ENCODE results near the gene DYNC2H1. TPM values are rescaled to one million over a fixed set of nuclear protein-coding genes. Genes with fewer than 3 reads are reported as not detected.

Gene DYNC2H1
- total RNA-seq, 1 donor = 3.3 TPM

- Histone ChIP-seq H3K9me3 (ENCODE audit: low read depth, low read length) (no peaks in the 10 kb centered on the region), H3K4me3 (ENCODE audit: low read length) (no peak overlapping the region), H3K4me1 (ENCODE audit: insufficient read depth, low read length) (no peaks in the 10 kb centered on the region), H3K27me3 (ENCODE audit: insufficient read depth, low read length) (no peaks in the 10 kb centered on the region)
Measured at GRCh38 chr11:103480421-103480820, 371.2 kb downstream of the DYNC2H1 start.

- Histone ChIP-seq H3K27me3 (ENCODE audit: insufficient read depth, low read length) (no peaks in the 10 kb centered on the region), H3K4me3 (ENCODE audit: low read length) (no peak overlapping the region), H3K9me3 (ENCODE audit: low read depth, low read length) (no peaks in the 10 kb centered on the region), H3K4me1 (ENCODE audit: insufficient read depth, low read length) (no peaks in the 10 kb centered on the region)
Measured at GRCh38 chr11:103483996-103484395, 374.8 kb downstream of the DYNC2H1 start.

GRCh38 chr11:103484545-103484944 is 375.3 kb downstream of the DYNC2H1 start:
- Histone ChIP-seq H3K27me3 (ENCODE audit: insufficient read depth, low read length) (no peaks in the 10 kb centered on the region), H3K4me3 (ENCODE audit: low read length) (no peak overlapping the region), H3K4me1 (ENCODE audit: insufficient read depth, low read length) (no peaks in the 10 kb centered on the region), H3K9me3 (ENCODE audit: low read depth, low read length) (no peaks in the 10 kb centered on the region)

DNA sequence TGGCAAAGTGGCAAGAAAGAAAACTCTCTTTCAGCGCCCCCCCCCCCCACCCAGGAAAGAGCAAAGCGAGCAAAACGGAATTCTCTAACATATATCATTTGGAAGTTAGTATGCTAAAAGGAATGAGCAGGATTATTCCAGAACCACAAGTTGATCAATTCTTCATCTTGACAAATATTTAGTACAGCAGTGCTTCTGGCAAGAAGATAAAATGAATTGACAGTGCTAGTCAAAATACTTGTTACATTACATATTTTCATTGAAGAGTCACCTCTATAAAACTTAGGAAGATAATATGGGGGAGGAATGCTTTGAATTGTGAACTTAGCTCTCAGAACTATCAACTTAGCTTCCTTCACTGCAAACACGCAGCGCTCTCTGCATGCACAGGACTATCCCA is 377.4 kb downstream of the DYNC2H1 start:
- Histone ChIP-seq H3K27me3 (ENCODE audit: insufficient read depth, low read length) (no peaks in the 10 kb centered on the region), H3K4me3 (ENCODE audit: low read length) (no peak overlapping the region), H3K9me3 (ENCODE audit: low read depth, low read length) (no peaks in the 10 kb centered on the region), H3K4me1 (ENCODE audit: insufficient read depth, low read length) (no peaks in the 10 kb centered on the region)

- Histone ChIP-seq H3K27me3 (ENCODE audit: insufficient read depth, low read length) (no peaks in the 10 kb centered on the region), H3K4me1 (ENCODE audit: insufficient read depth, low read length) (no peaks in the 10 kb centered on the region), H3K4me3 (ENCODE audit: low read length) (no peak overlapping the region), H3K9me3 (ENCODE audit: low read depth, low read length) (no peaks in the 10 kb centered on the region)
Measured at GRCh38 chr11:103487113-103487512, 377.9 kb downstream of the DYNC2H1 start.

DNA sequence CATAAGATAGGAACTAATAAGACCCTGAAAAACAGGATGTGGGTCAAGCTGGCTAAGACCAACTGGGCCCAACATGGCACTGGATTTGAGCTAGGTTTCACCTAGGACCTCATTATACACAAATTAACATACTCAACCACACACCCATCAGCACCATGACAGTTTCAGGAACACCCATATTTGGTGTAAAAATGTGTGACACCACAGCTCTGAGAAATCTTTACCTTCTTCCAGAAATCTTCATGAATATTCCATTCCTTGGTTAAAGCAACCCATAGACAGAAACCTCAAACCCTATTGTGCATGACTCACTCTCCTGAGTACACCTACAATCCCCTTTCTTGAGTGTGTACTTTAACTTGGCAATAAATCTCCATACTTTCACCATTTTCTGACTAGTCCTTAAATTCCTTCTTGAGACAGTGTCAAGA is 378.8 kb downstream of the DYNC2H1 start:
- Histone ChIP-seq H3K27me3 (ENCODE audit: insufficient read depth, low read length) (no peaks in the 10 kb centered on the region), H3K4me3 (ENCODE audit: low read length) (no peak overlapping the region), H3K4me1 (ENCODE audit: insufficient read depth, low read length) (no peaks in the 10 kb centered on the region), H3K9me3 (ENCODE audit: low read depth, low read length) (no peaks in the 10 kb centered on the region)

DNA sequence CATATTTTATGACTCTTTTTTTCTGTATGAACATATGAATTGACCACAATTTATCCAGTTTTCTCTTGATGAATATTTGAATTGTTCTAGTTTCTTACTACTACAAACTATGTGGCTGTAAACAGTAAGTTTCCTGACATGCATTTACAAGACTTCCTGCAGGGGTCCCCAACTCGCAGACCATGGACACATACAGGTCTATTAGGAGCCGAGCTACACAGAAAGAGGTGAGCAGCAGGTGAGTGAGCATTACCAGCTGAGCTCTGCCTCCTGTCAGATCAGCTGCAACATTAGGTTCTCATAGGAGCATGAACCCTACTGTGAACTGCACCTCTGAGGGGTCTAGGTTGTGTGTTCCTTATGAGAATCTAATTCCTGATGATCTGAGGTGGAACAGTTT is 379.4 kb downstream of the DYNC2H1 start:
- Histone ChIP-seq H3K4me3 (ENCODE audit: low read length) (no peak overlapping the region), H3K27me3 (ENCODE audit: insufficient read depth, low read length) (no peaks in the 10 kb centered on the region), H3K4me1 (ENCODE audit: insufficient read depth, low read length) (no peaks in the 10 kb centered on the region), H3K9me3 (ENCODE audit: low read depth, low read length) (no peaks in the 10 kb centered on the region)

GRCh38 chr11:103491777-103492176 is 382.6 kb downstream of the DYNC2H1 start:
- Histone ChIP-seq H3K4me3 (ENCODE audit: low read length) (no peak overlapping the region), H3K9me3 (ENCODE audit: low read depth, low read length) (no peaks in the 10 kb centered on the region), H3K4me1 (ENCODE audit: insufficient read depth, low read length) (no peaks in the 10 kb centered on the region), H3K27me3 (ENCODE audit: insufficient read depth, low read length) (no peaks in the 10 kb centered on the region)

DNA sequence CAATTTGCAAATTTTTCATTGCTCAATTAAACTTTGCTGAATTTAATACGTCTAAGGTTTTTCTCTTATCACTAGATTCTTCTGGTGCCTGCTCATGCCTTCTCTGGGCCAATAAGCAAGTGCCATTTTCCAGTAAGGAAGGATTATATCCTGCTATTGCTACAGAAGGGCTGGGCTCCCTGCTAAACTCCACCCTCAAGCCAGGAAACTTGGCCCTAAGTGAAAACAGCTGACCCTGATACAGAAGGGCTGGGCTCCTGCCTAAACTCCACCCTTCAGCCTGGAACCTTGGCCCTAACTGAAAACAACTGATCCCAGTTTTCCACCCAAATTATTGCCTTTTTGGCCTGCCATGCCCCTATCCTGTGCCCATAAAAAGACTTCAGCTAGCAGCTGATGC is 385.3 kb downstream of the DYNC2H1 start:
- H3K27me3 ChIP-seq (ENCODE audit: insufficient read depth, low read length) = no peaks in the 10 kb centered on the region
- no peaks in the 10 kb centered on the region for H3K4me1 ChIP-seq (ENCODE audit: insufficient read depth, low read length)
- H3K9me3 ChIP-seq (ENCODE audit: low read depth, low read length) = no peaks in the 10 kb centered on the region
- H3K4me3 ChIP-seq (ENCODE audit: low read length) = no peak overlapping the region

- Histone ChIP-seq H3K27me3 (ENCODE audit: insufficient read depth, low read length) (no peaks in the 10 kb centered on the region), H3K4me3 (ENCODE audit: low read length) (no peak overlapping the region), H3K4me1 (ENCODE audit: insufficient read depth, low read length) (no peaks in the 10 kb centered on the region)
Measured at GRCh38 chr11:103497268-103497667, 388.0 kb downstream of the DYNC2H1 start.

DNA sequence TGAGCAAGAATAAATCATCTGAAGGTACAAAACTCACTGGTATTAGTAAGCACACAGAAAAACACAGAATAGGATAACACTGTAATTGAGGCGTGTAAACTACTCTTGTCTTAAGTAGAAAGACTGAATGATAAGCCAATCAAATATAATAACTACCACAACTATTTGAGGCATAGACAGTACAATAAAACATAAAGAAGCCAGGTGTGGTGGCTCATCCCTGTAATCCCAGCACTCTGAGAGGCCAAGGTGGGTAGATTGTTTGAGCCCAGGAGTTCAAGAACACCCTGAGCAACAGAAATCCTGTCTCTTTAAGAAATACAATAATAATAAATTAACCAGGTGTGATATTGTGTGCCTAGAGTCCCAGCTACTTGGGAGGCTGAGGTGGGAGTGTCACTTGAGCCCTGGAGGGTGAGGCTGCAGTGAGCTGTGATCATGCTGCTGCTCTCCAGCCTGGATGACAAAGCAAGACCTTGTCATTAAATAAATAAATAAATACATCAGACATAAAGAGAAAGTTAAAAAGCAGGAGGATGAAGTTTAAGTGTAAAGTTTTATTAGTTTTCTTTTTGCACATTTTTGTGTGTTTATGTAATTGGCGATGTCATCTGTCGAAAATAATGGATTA is 390.6 kb downstream of the DYNC2H1 start:
- H3K4me3 ChIP-seq (ENCODE audit: low read length) = no peak overlapping the region

More at GRCh38 chr11:103497268-103497667, 388.0 kb downstream of the DYNC2H1 start:
- no peaks in the 10 kb centered on the region for H3K9me3 ChIP-seq (ENCODE audit: low read depth, low read length)

GRCh38 chr11:103515283-103515682 is 406.1 kb downstream of the DYNC2H1 start:
- no peaks in the 10 kb centered on the region for H3K4me1 ChIP-seq (ENCODE audit: insufficient read depth, low read length)
- no peaks in the 10 kb centered on the region for H3K9me3 ChIP-seq (ENCODE audit: low read depth, low read length)
- H3K27me3 ChIP-seq (ENCODE audit: insufficient read depth, low read length) = no peaks in the 10 kb centered on the region
- no peak overlapping the region for H3K4me3 ChIP-seq (ENCODE audit: low read length)

More for the DNA sequence above, 390.6 kb downstream of the DYNC2H1 start:
- Histone ChIP-seq H3K4me1 (ENCODE audit: insufficient read depth, low read length) (no peaks in the 10 kb centered on the region), H3K27me3 (ENCODE audit: insufficient read depth, low read length) (no peaks in the 10 kb centered on the region), H3K9me3 (ENCODE audit: low read depth, low read length) (no peaks in the 10 kb centered on the region)

GRCh38 chr11:103520792-103521191 is 411.6 kb downstream of the DYNC2H1 start:
- Histone ChIP-seq H3K27me3 (ENCODE audit: insufficient read depth, low read length) (no peaks in the 10 kb centered on the region), H3K4me3 (ENCODE audit: low read length) (no peak overlapping the region), H3K9me3 (ENCODE audit: low read depth, low read length) (no peaks in the 10 kb centered on the region), H3K4me1 (ENCODE audit: insufficient read depth, low read length) (no peaks in the 10 kb centered on the region)

DNA sequence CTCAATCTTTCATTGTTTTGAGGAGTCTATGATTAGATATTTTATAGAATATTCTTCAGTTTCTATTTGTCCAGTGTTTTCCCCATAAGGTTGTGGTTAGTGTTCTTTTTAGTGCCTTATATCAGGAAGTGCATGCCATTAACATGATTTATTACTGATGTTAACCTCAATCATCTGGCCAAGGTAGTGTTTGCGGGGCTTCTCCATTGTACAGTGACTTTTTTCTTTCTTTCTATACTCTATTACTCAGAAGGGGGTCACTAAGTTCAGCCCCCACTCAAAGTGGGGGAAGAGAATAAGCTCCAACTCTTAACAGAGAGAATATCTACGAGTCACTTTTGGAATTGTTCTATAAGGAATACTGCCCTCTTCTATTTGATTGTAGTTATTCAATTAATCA is 415.8 kb downstream of the DYNC2H1 start:
- H3K9me3 ChIP-seq (ENCODE audit: low read depth, low read length) = no peaks in the 10 kb centered on the region
- no peaks in the 10 kb centered on the region for H3K4me1 ChIP-seq (ENCODE audit: insufficient read depth, low read length)
- H3K27me3 ChIP-seq (ENCODE audit: insufficient read depth, low read length) = no peaks in the 10 kb centered on the region
- H3K4me3 ChIP-seq (ENCODE audit: low read length) = no peak overlapping the region

GRCh38 chr11:103528046-103528445 is 418.8 kb downstream of the DYNC2H1 start:
- H3K4me1 ChIP-seq (ENCODE audit: insufficient read depth, low read length) = no peaks in the 10 kb centered on the region
- H3K4me3 ChIP-seq (ENCODE audit: low read length) = no peak overlapping the region
- H3K27me3 ChIP-seq (ENCODE audit: insufficient read depth, low read length) = no peaks in the 10 kb centered on the region

DNA sequence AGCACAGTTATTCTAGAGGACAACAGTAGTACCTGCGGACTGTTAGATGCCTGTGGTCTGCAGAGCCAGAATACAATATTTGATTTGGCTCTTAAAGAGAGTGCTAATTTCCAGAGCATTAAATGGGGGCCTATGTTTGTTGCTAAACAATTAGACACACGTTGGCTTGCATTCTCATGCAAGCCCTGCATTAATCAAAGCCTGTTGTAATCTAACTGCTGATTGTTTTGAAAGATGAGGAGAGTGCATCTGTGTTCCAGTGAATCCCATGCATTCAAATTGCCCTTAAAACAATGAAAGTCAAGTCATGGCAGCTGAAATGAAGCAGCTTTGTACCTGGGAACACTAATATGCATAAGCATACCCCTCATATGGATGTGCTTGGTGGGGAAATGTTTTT is 419.4 kb downstream of the DYNC2H1 start:
- Histone ChIP-seq H3K27me3 (ENCODE audit: insufficient read depth, low read length) (no peaks in the 10 kb centered on the region), H3K4me1 (ENCODE audit: insufficient read depth, low read length) (no peaks in the 10 kb centered on the region), H3K9me3 (ENCODE audit: low read depth, low read length) (no peaks in the 10 kb centered on the region), H3K4me3 (ENCODE audit: low read length) (no peak overlapping the region)

More at GRCh38 chr11:103528046-103528445, 418.8 kb downstream of the DYNC2H1 start:
- H3K9me3 ChIP-seq (ENCODE audit: low read depth, low read length) = no peaks in the 10 kb centered on the region
